Measurements from ENCODE around the gene SCAMP1.
"Not testable (repeated sequence)": the region's sequence is repeated elsewhere in the genome, so short reads cannot be mapped to it uniquely, and the experiment has no call there.

SCAMP1 gene

GRCh38 chr5:78361631-78361993 lies 1.2 kb downstream of the SCAMP1 start:
- no peak for DNase-seq

- DNase-seq, result no peak
Observed at GRCh38 chr5:78362220-78362619, 1.8 kb downstream of the SCAMP1 start.

- no peak for DNase-seq
Observed at GRCh38 chr5:78364005-78364404, 3.6 kb downstream of the SCAMP1 start.

- no peak for DNase-seq
Observed at GRCh38 chr5:78367318-78367991, 7.0 kb downstream of the SCAMP1 start.

- DNase-seq, result no peak
Observed at GRCh38 chr5:78369680-78370079, 9.3 kb downstream of the SCAMP1 start.

- no peak for DNase-seq
Observed at GRCh38 chr5:78373231-78373630, 12.8 kb downstream of the SCAMP1 start.

GRCh38 chr5:78376315-78376714 lies 15.9 kb downstream of the SCAMP1 start:
- DNase-seq, result no peak

- DNase-seq, result no peak
Observed at GRCh38 chr5:78377056-78377717, 16.8 kb downstream of the SCAMP1 start.

GRCh38 chr5:78377718-78378105 lies 17.3 kb downstream of the SCAMP1 start:
- no peak for DNase-seq

- no peak for DNase-seq
Observed at GRCh38 chr5:78387468-78388153, 27.2 kb downstream of the SCAMP1 start.

GRCh38 chr5:78391357-78391756 lies 30.9 kb downstream of the SCAMP1 start:
- not testable (repeated sequence) for DNase-seq

- no peak for DNase-seq
Observed at GRCh38 chr5:78397831-78398230, 37.4 kb downstream of the SCAMP1 start.

GRCh38 chr5:78399116-78399515 lies 38.7 kb downstream of the SCAMP1 start:
- no peak for DNase-seq

GRCh38 chr5:78404682-78405293 lies 44.4 kb downstream of the SCAMP1 start:
- DNase-seq, result no peak

GRCh38 chr5:78405829-78406750 lies 45.7 kb downstream of the SCAMP1 start:
- no peak for DNase-seq

GRCh38 chr5:78407458-78407857 lies 47.0 kb downstream of the SCAMP1 start:
- DNase-seq, result no peak

GRCh38 chr5:78411586-78411985 lies 51.2 kb downstream of the SCAMP1 start:
- DNase-seq, result no peak

GRCh38 chr5:78416677-78417425 lies 56.4 kb downstream of the SCAMP1 start:
- no peak for DNase-seq

GRCh38 chr5:78419396-78419795 lies 59.0 kb downstream of the SCAMP1 start:
- DNase-seq, result no peak

- DNase-seq, result no peak
Observed at GRCh38 chr5:78420548-78420947, 60.1 kb downstream of the SCAMP1 start.

GRCh38 chr5:78424665-78425064 lies 64.2 kb downstream of the SCAMP1 start:
- no peak for DNase-seq

Data from stimulated activated CD4-positive, alpha-beta T cell treated with anti-CD3 and anti-CD28 coated beads, Interleukin-12 subunit alpha, Interleukin-12 subunit beta, amount 100 ng/mL, for 4 hours (primary cell).